ENCODE measurements around the gene ZPR1. TPM values are rescaled to one million over a fixed set of nuclear protein-coding genes. Genes with fewer than 3 reads are reported as not detected.

Gene ZPR1
- total RNA-seq, 6 experiments from 2014 or later, result 17.9 to 86.6 (median 30.2) TPM

DNA sequence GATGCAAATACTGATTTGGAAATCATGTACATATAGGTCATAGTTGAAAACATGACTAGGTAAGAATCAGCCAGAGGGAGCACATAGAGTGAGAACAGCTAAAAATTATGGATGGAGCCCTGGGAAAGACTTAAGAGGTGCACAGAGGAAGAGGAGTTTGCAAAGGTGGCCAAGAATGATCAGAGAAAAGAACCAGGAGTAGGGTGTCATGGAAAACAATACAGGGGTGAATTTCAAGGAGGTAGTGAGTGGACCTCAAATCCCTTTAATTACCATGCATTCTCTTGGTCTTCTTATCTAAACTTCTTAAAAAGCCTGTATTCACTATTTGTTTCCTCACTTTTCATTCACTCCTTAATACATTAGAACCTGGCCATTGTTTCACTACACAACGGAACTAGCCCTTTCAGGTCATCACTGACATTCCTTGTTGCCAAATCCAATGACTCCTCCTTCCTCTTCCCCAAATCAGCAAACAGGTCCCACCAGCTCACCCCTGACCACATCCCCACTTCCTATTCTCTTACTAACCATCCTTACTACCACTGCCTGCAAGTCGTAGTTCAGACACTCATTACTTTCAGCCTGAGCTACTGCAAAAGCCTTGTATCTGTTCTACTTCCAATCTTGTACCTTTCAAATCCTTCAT, 37.6 kb downstream of the ZPR1 start:
- H3K9me3 ChIP-seq, result no peaks in the 10 kb centered on the region
- ATAC-seq, result no peak
- H3K27ac ChIP-seq, result no peak overlapping the region
- H3K4me3 ChIP-seq, result no peak overlapping the region
- TF ChIP-seq, protein P1, sequence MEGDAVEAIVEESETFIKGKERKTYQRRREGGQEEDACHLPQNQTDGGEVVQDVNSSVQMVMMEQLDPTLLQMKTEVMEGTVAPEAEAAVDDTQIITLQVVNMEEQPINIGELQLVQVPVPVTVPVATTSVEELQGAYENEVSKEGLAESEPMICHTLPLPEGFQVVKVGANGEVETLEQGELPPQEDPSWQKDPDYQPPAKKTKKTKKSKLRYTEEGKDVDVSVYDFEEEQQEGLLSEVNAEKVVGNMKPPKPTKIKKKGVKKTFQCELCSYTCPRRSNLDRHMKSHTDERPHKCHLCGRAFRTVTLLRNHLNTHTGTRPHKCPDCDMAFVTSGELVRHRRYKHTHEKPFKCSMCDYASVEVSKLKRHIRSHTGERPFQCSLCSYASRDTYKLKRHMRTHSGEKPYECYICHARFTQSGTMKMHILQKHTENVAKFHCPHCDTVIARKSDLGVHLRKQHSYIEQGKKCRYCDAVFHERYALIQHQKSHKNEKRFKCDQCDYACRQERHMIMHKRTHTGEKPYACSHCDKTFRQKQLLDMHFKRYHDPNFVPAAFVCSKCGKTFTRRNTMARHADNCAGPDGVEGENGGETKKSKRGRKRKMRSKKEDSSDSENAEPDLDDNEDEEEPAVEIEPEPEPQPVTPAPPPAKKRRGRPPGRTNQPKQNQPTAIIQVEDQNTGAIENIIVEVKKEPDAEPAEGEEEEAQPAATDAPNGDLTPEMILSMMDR (IDR thresholded peaks at IDR 0.05), result no peak
- TF ChIP-seq POLR2A (IDR thresholded peaks at IDR 0.05), result no peak
- intact Hi-C loops (cut with DNase I), result no loop called here
- WGBS (ENCODE audit: insufficient coverage, low coverage, low lambda C conversion rate, missing lambda C conversion rate), result 63% methylated on average over 2 of the region's 2 CpGs
- no peak for DNase-seq
- no peaks in the 10 kb centered on the region for H3K27me3 ChIP-seq
- H3K4me1 ChIP-seq, result no peaks in the 10 kb centered on the region
- peaks cover 0 to 42% (median 8%) of the 10 kb centered on the region in 4 donors for H3K36me3 ChIP-seq

GRCh38 chr11:116742104-116742503, 45.7 kb downstream of the ZPR1 start:
- 72% methylated on average over 4 of the region's 6 CpGs for WGBS (ENCODE audit: insufficient coverage, low coverage, low lambda C conversion rate, missing lambda C conversion rate)
- Histone ChIP-seq H3K4me1 (no peaks in the 10 kb centered on the region), H3K36me3 (peaks cover 0 to 4% (median 0%) of the 10 kb centered on the region in 4 donors), H3K4me3 (no peak overlapping the region), H3K9me3 (no peaks in the 10 kb centered on the region), H3K27me3 (no peaks in the 10 kb centered on the region), H3K27ac (no peak overlapping the region)
- DNase-seq, result no peak
- no peak for ATAC-seq
- TF ChIP-seq POLR2A (IDR thresholded peaks at IDR 0.05), result no peak
- TF ChIP-seq, protein P1 (IDR thresholded peaks at IDR 0.05), result no peak
- intact Hi-C loops (cut with DNase I), result no loop called here

- TF ChIP-seq, protein P1 (IDR thresholded peaks at IDR 0.05), result no peak
- Histone ChIP-seq H3K27me3 (no peaks in the 10 kb centered on the region), H3K4me3 (no peak overlapping the region), H3K9me3 (no peaks in the 10 kb centered on the region), H3K36me3 (no peaks in the 10 kb centered on the region), H3K4me1 (no peaks in the 10 kb centered on the region), H3K27ac (no peak overlapping the region)
- intact Hi-C loops (cut with DNase I), result no loop called here
- ATAC-seq (no peak), DNase-seq (no peak)
- WGBS (ENCODE audit: insufficient coverage, low coverage, low lambda C conversion rate, missing lambda C conversion rate), result 60% methylated on average over 1 of the region's 4 CpGs
Measured at GRCh38 chr11:116740741-116741140, 47.1 kb downstream of the ZPR1 start.

- H3K4me1 ChIP-seq, result peaks cover 0 to under 1% (median 0%) of the 10 kb centered on the region in 4 donors
- no peak overlapping the region for H3K4me3 ChIP-seq
- ATAC-seq, result no peak
- intact Hi-C loops (cut with DNase I), result no loop called here
- H3K9me3 ChIP-seq, result no peaks in the 10 kb centered on the region
- H3K27ac ChIP-seq, result no peak overlapping the region
- 73% methylated on average over 1 of the region's 2 CpGs for WGBS (ENCODE audit: insufficient coverage, low coverage, low lambda C conversion rate, missing lambda C conversion rate)
- no peak for TF ChIP-seq POLR2A (IDR thresholded peaks at IDR 0.05)
- TF ChIP-seq, protein P1 (IDR thresholded peaks at IDR 0.05), result no peak
- no peaks in the 10 kb centered on the region for H3K27me3 ChIP-seq
- no peaks in the 10 kb centered on the region for H3K36me3 ChIP-seq
- DNase-seq, result no peak
Measured at GRCh38 chr11:116738975-116739374, 48.8 kb downstream of the ZPR1 start.
